Mesenchymal stem cell (in vitro differentiated cells and primary cell): Measurements from ENCODE around the gene WDR83.

Experiments
- DNase-seq: peaks from one replicate; pipeline ENCODE4 v3.0.0-alpha.2; 2013
- H2AFZ ChIP-seq: one replicate; pipeline ENCODE4 v1.6.1; 2013; ENCODE audit warnings: low read depth, mild to moderate bottlenecking, control low read depth, inconsistent platforms, low read length, moderate library complexity
- H2AK5ac ChIP-seq: 2 replicates; pipeline ENCODE4 v1.6.1; 2013; ENCODE audit warnings: low read length, moderate library complexity, mild to moderate bottlenecking, inconsistent platforms; ENCODE audit not compliant: severe bottlenecking
- H2BK120ac ChIP-seq: one replicate; pipeline ENCODE4 v1.6.1; 2013; ENCODE audit warnings: low read depth, mild to moderate bottlenecking, inconsistent platforms, low read length, moderate library complexity
- H2BK12ac ChIP-seq, 2 experiments: one replicate each; pipeline ENCODE4 v1.6.1; 2013; ENCODE audit warnings: inconsistent platforms in 2 of 2, low read length in 2 of 2, mild to moderate bottlenecking in 2 of 2, moderate library complexity in 2 of 2, control low read depth in 1 of 2
- H2BK15ac ChIP-seq: one replicate; pipeline ENCODE4 v1.6.1; 2013; ENCODE audit warnings: mild to moderate bottlenecking, low read depth, inconsistent platforms; ENCODE audit not compliant: poor library complexity, severe bottlenecking
- H2BK5ac ChIP-seq: 2 replicates; pipeline ENCODE4 v1.6.1; 2013; ENCODE audit warnings: low read depth, mild to moderate bottlenecking, low read length, control low read depth, inconsistent platforms; ENCODE audit not compliant: poor library complexity, severe bottlenecking
- H3K14ac ChIP-seq, 2 experiments: one replicate each; pipeline ENCODE4 v1.6.1; 2013; ENCODE audit warnings: inconsistent platforms in 2 of 2, low read length in 2 of 2, control low read depth in 1 of 2, mild to moderate bottlenecking in 1 of 2, moderate library complexity in 1 of 2
- H3K18ac ChIP-seq, 2 experiments: one replicate each; pipeline ENCODE4 v1.6.1; 2013; ENCODE audit warnings: inconsistent platforms in 2 of 2, low read length in 2 of 2, control low read depth in 1 of 2, low read depth in 1 of 2, mild to moderate bottlenecking in 1 of 2
- H3K23ac ChIP-seq, 2 experiments: one replicate each; pipeline ENCODE4 v1.6.1; 2013; ENCODE audit warnings: inconsistent platforms in 2 of 2, low read length in 2 of 2, mild to moderate bottlenecking in 2 of 2, moderate library complexity in 2 of 2, control low read depth in 1 of 2
- H3K27ac ChIP-seq: 2 replicates; pipeline ENCODE4 v1.5.1; 2013; ENCODE audit warnings: mild to moderate bottlenecking, moderate library complexity, low read length, control low read depth, inconsistent platforms; ENCODE audit not compliant: poor library complexity, severe bottlenecking
- H3K27me3 ChIP-seq, 2 experiments: 2 replicates each; pipeline versions ENCODE4 v1.6.1 to v1.7.0; 2013; ENCODE audit warnings: low read length in 2 of 2, mild to moderate bottlenecking in 2 of 2, moderate library complexity in 2 of 2, control low read depth in 1 of 2, inconsistent platforms in 1 of 2; ENCODE audit not compliant: control insufficient read depth in 1 of 2, insufficient read depth in 1 of 2
- H3K36me3 ChIP-seq, 2 experiments: 2 replicates each; pipeline versions ENCODE4 v1.6.1 to v1.7.0; 2013; ENCODE audit warnings: low read length in 2 of 2, control low read depth in 1 of 2, inconsistent platforms in 1 of 2, low read depth in 1 of 2, mild to moderate bottlenecking in 1 of 2; ENCODE audit not compliant: insufficient read depth in 2 of 2, control insufficient read depth in 1 of 2
- H3K4ac ChIP-seq, 2 experiments: one replicate each; pipeline ENCODE4 v1.6.1; 2013; ENCODE audit warnings: inconsistent platforms in 2 of 2, low read length in 2 of 2, mild to moderate bottlenecking in 2 of 2, moderate library complexity in 2 of 2, control low read depth in 1 of 2, low read depth in 1 of 2
- H3K4me1 ChIP-seq: 2 replicates; pipeline ENCODE4 v1.6.1; 2013; ENCODE audit warnings: low read depth, low read length, control low read depth; ENCODE audit not compliant: control insufficient read depth, insufficient read depth
- H3K4me2 ChIP-seq: 2 replicates; pipeline ENCODE4 v1.6.1; 2013; ENCODE audit warnings: low read length, mild to moderate bottlenecking, inconsistent platforms; ENCODE audit not compliant: poor library complexity, severe bottlenecking
- H3K4me3 ChIP-seq, 2 experiments: 2 replicates each; pipeline versions ENCODE4 v1.5.1 to v1.7.0; 2013; ENCODE audit warnings: low read length in 2 of 2, mild to moderate bottlenecking in 2 of 2, control low read depth in 1 of 2, low read depth in 1 of 2; ENCODE audit not compliant: insufficient read depth in 1 of 2
- H3K79me1 ChIP-seq: replicated peaks from 2 replicates; pipeline ENCODE4 v1.6.1; 2013; ENCODE audit warnings: mild to moderate bottlenecking, control low read depth, low read length, inconsistent platforms; ENCODE audit not compliant: poor library complexity, severe bottlenecking
- H3K9ac ChIP-seq: 2 replicates; pipeline ENCODE4 v1.7.0; 2013; ENCODE audit warnings: mild to moderate bottlenecking, low read length, moderate library complexity
- H3K9me3 ChIP-seq: 2 replicates; pipeline ENCODE4 v1.7.0; 2013; ENCODE audit warnings: mild to moderate bottlenecking, low read length; ENCODE audit not compliant: control insufficient read depth
- H4K8ac ChIP-seq: one replicate; pipeline ENCODE4 v1.6.1; 2013; ENCODE audit warnings: inconsistent platforms, mild to moderate bottlenecking, low read length, moderate library complexity
- H4K91ac ChIP-seq: one replicate; pipeline ENCODE4 v1.6.1; 2013; ENCODE audit warnings: mild to moderate bottlenecking, low read length, inconsistent platforms
- WGBS: methylation state at CpG from one replicate; pipeline ENCODE4 v1.1.7; 2013; ENCODE audit warnings: mixed read lengths; 5-methylcytosine and 5-hydroxymethylcytosine counted together

WDR83 gene

DNA sequence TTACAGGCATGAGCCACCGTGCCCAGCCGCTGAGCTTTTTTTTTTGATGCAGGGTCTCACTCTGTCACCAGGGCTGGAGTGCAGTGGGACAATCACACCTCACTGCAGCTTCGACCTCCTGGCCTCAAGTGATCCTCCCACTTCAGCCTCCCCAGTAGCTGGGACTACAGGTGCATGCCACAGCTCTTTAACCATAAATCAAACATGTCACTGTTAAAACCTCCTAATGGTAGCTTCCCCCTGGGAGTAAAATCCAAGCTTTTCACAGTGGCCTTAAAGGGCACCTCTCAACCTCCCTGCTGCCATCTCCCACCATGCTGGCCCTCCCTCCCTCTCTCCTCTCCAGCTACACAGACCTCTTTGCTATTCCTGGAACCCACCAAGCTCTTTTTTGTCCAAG is 19.2 kb downstream of the WDR83 start:
- no peak overlapping the region for H3K27ac ChIP-seq
- no peak overlapping the region for H2BK15ac ChIP-seq
- no peaks in the 10 kb centered on the region for H3K9me3 ChIP-seq
- H2BK12ac ChIP-seq, result no peak overlapping the region
- no peak overlapping the region for H3K23ac ChIP-seq
- H4K8ac ChIP-seq, result no peak overlapping the region
- H2AK5ac ChIP-seq, result no peak overlapping the region
- H3K14ac ChIP-seq, result no peak overlapping the region
- H4K91ac ChIP-seq, result no peak overlapping the region
- H3K4me3 ChIP-seq, result no peak overlapping the region
- H3K27me3 ChIP-seq, result no peaks in the 10 kb centered on the region
- no peak overlapping the region for H3K4ac ChIP-seq
- no peak overlapping the region for H3K9ac ChIP-seq
- H3K4me2 ChIP-seq, result no peak overlapping the region
- no peak for DNase-seq
- H3K36me3 ChIP-seq, result peaks cover 19 to 30% of the 10 kb centered on the region in 2 experiments
- H2BK120ac ChIP-seq, result no peak overlapping the region
- no peak overlapping the region for H3K18ac ChIP-seq
- H2AFZ ChIP-seq, result no peak overlapping the region
- WGBS, result 92% methylated on average over 3 of the region's 3 CpGs
- H3K4me1 ChIP-seq, result no peaks in the 10 kb centered on the region
- H2BK5ac ChIP-seq, result no peak overlapping the region
- peaks cover 4% of the 10 kb centered on the region for H3K79me1 ChIP-seq

GRCh38 chr19:12687496-12688196 is 21.0 kb downstream of the WDR83 start, which contains the start of gene GNG14:
Gene GNG14 (plus strand): TSS chr19:12687998. CDS start chr19:12688049, 51 bp downstream.
- Histone ChIP-seq H3K27me3 (no peaks in the 10 kb centered on the region), H2AFZ (no peak within 1 kb of the TSS), H2BK120ac (no peak within 1 kb of the TSS), H3K27ac (no peak within 1 kb of the TSS), H2BK12ac (no peak within 1 kb of the TSS), H3K79me1 (peaks cover 9% of the 10 kb centered on the region), H3K9ac (no peak within 1 kb of the TSS), H3K4me2 (no peak within 1 kb of the TSS), H2BK5ac (no peak within 1 kb of the TSS), H3K36me3 (peaks cover 26 to 37% of the 10 kb centered on the region in 2 experiments), H3K18ac (no peak within 1 kb of the TSS), H3K4ac (no peak within 1 kb of the TSS), H3K4me3 (no peak within 1 kb of the TSS), H3K14ac (no peak within 1 kb of the TSS), H4K8ac (peak within 1 kb of the TSS; percentile 16), H2BK15ac (no peak within 1 kb of the TSS), H3K4me1 (no peaks in the 10 kb centered on the region), H3K9me3 (no peaks in the 10 kb centered on the region), H2AK5ac (no peak within 1 kb of the TSS), H4K91ac (no peak within 1 kb of the TSS), H3K23ac (no peak within 1 kb of the TSS)
- no peak for DNase-seq
- WGBS, result 97% methylated on average over 9 of the region's 9 CpGs

- Histone ChIP-seq H2AK5ac (no peak overlapping the region), H4K8ac (no peak overlapping the region), H2AFZ (no peak overlapping the region), H3K14ac (no peak overlapping the region), H2BK15ac (no peak overlapping the region), H2BK120ac (no peak overlapping the region), H3K27ac (no peak overlapping the region), H3K27me3 (no peaks in the 10 kb centered on the region), H3K4me2 (no peak overlapping the region), H3K9ac (no peak overlapping the region), H3K9me3 (no peaks in the 10 kb centered on the region), H3K4me3 (no peak overlapping the region), H3K4me1 (no peaks in the 10 kb centered on the region), H2BK5ac (no peak overlapping the region), H3K79me1 (peaks cover 9% of the 10 kb centered on the region), H3K36me3 (peaks cover 32 to 41% of the 10 kb centered on the region in 2 experiments), H3K18ac (no peak overlapping the region), H3K23ac (no peak overlapping the region), H3K4ac (no peak overlapping the region), H4K91ac (no peak overlapping the region), H2BK12ac (no peak overlapping the region)
- 90% methylated on average over 12 of the region's 12 CpGs for WGBS
- no peak for DNase-seq
These were observed 22.4 kb downstream of the WDR83 start for GRCh38 chr19:12689012-12689411.

- peaks cover 12% of the 10 kb centered on the region for H3K79me1 ChIP-seq
- H2BK15ac ChIP-seq, result no peak overlapping the region
- H3K23ac ChIP-seq, result no peak overlapping the region
- H3K4ac ChIP-seq, result no peak overlapping the region
- no peaks in the 10 kb centered on the region for H3K9me3 ChIP-seq
- H3K14ac ChIP-seq, result no peak overlapping the region
- H2AK5ac ChIP-seq, result no peak overlapping the region
- no peaks in the 10 kb centered on the region for H3K27me3 ChIP-seq
- no peak overlapping the region for H3K9ac ChIP-seq
- H3K4me2 ChIP-seq, result no peak overlapping the region
- no peak for DNase-seq
- 87% methylated on average over 24 of the region's 26 CpGs for WGBS
- no peak overlapping the region for H2AFZ ChIP-seq
- H3K18ac ChIP-seq, result no peak overlapping the region
- H2BK120ac ChIP-seq, result no peak overlapping the region
- H4K8ac ChIP-seq, result peak overlapping the region; percentile 19
- H2BK12ac ChIP-seq, result no peak overlapping the region
- peaks cover 35 to 44% of the 10 kb centered on the region in 2 experiments for H3K36me3 ChIP-seq
- no peak overlapping the region for H3K27ac ChIP-seq
- H2BK5ac ChIP-seq, result no peak overlapping the region
- no peak overlapping the region for H4K91ac ChIP-seq
- peaks cover 2% of the 10 kb centered on the region for H3K4me1 ChIP-seq
- no peak overlapping the region for H3K4me3 ChIP-seq
These were observed 23.1 kb downstream of the WDR83 start for GRCh38 chr19:12689581-12690216.
